Tibial nerve (tissue), 4 donors: Measurements from ENCODE around the gene LRP1. TPM values are rescaled to one million over a fixed set of nuclear protein-coding genes. Genes with fewer than 3 reads are reported as not detected.

ENCODE experiments used
- DNase-seq, 2 donors: peaks; one replicate each; pipeline ENCODE4 v3.0.0-alpha.2; 2019; ENCODE audit warnings: low spot score in 2 of 2
- H3K27ac ChIP-seq, 4 donors: fragments of 200-600 bp; sonication (generic) in 3 of 4; one replicate each; pipeline ENCODE4 v1.5.1; 2017 to 2019; ENCODE audit warnings: mild to moderate bottlenecking in 1 of 4
- H3K27me3 ChIP-seq, 2 donors: fragments of 200-600 bp; sonication (generic) in 1 of 2; one replicate each; pipeline versions ENCODE4 v1.5.1 to v1.6.0; 2017 to 2019
- H3K36me3 ChIP-seq, 3 donors: fragments of 200-600 bp; sonication (generic); one replicate each; pipeline ENCODE4 v1.5.1; 2018 to 2019
- H3K4me1 ChIP-seq, 4 donors: fragments of 200-600 bp; sonication (generic) in 3 of 4; one replicate each; pipeline ENCODE4 v1.5.1; 2017 to 2019
- H3K4me3 ChIP-seq, 4 donors: fragments of 200-600 bp; sonication (generic) in 3 of 4; one replicate each; pipeline ENCODE4 v1.5.1; 2017 to 2019; ENCODE audit warnings: mild to moderate bottlenecking in 1 of 4, moderate library complexity in 1 of 4
- H3K9me3 ChIP-seq, 4 donors: fragments of 200-600 bp; sonication (generic) in 3 of 4; one replicate each; pipeline ENCODE4 v1.5.1; 2017 to 2019
- EP300 ChIP-seq, 2 donors: sonication (generic); formaldehyde crosslinking; IDR thresholded peaks; one replicate each; pipeline ENCODE4 v1.6.1; 2017; ENCODE audit warnings: antibody characterized with exemption in 2 of 2, mild to moderate bottlenecking in 1 of 2
- POLR2A ChIP-seq, 2 donors: fragments of 450-650 bp; IDR thresholded peaks; one replicate each; pipeline ENCODE4 v1.6.1; 2017; ENCODE audit warnings: antibody characterized with exemption in 2 of 2, mild to moderate bottlenecking in 2 of 2, moderate library complexity in 2 of 2
- WGBS, 2 donors: methylation state at CpG; one replicate each; pipeline ENCODE4 v1.1.5; 2018; 5-methylcytosine and 5-hydroxymethylcytosine counted together
- total RNA-seq, 4 donors: library from RNA; depleted of rRNA; stranded (reverse); fragments of >200 nt; gene quantifications; one replicate each; pipeline ENCODE4 v1.1.0, GENCODE V29; 2016
- TF ChIP-seq, protein P1 (sequence below), 5 experiments: fragments of 200-600 bp in 3 of 5; fragments of 450-650 bp in 2 of 5; sonication (generic) in 3 of 5; IDR thresholded peaks; one replicate each; pipeline ENCODE4 v1.5.1; 2016 to 2019; ENCODE audit warnings: antibody characterized with exemption in 5 of 5, mild to moderate bottlenecking in 3 of 5, moderate library complexity in 2 of 5

Gene LRP1
- total RNA-seq, 4 donors from 2014 or later: 410 to 653 (median 527) TPM

DNA sequence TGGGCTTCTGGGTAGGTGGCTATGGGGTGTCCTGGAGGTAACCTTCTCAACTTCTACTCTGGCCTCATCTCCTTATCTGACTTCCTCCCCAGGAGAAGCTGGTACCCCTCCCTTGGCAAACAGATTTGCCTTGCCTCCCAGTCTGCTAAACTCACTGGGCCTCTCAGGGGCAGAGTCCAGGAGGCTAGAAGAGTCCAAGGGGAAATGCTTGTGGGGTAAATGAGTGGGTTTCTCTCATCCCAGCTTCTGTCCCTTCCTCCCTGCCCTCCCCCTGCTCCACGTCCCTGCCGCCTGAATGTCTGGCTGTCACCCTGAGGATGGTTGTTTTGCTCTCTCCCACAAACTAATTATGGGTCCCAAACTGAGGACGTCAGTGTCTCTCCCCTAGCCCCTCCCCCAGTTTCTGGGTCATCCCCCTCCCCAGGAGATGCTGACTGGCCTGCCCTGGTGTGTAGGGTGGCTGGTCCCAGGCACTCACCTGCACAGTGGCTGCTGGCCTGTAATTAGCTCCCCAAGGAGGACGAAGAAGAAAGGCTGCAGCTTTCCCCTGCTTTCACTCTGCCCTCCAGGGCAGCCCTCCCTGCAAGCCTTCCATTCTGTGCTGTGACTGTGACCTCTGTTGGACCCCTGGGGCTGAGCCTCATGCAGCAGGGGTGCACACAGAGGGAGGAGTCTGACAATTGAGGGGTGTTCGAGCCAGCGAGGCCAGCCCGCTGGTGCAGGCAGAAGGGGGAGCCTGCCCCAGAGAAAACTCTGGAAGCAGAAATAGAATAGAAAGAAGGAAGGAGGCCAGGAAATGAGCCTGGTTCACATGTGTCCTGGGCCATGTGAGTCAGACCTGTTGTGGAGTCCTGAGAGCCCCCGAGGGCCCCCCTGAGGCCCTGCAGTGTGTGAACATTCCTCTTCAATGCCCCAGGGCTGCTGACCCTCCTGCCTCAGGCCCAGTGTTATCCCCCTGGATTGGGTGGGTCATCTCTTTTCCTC is 19.0 kb downstream of the LRP1 start, which contains the start of gene LRP1-AS:
TSS of gene LRP1-AS (minus strand) at position 659 of the 984 bp plus-strand sequence.
- WGBS, 2 donors: 25 to 34% methylated on average over 8 of the region's 8 CpGs
- no peak within 1 kb of the TSS for H3K4me3 ChIP-seq
- TF ChIP-seq POLR2A (IDR thresholded peaks at IDR 0.05) (no peak), EP300 (IDR thresholded peaks at IDR 0.05) (peak in 1 of 2 donors; percentile 13)
- TF ChIP-seq, protein P1, sequence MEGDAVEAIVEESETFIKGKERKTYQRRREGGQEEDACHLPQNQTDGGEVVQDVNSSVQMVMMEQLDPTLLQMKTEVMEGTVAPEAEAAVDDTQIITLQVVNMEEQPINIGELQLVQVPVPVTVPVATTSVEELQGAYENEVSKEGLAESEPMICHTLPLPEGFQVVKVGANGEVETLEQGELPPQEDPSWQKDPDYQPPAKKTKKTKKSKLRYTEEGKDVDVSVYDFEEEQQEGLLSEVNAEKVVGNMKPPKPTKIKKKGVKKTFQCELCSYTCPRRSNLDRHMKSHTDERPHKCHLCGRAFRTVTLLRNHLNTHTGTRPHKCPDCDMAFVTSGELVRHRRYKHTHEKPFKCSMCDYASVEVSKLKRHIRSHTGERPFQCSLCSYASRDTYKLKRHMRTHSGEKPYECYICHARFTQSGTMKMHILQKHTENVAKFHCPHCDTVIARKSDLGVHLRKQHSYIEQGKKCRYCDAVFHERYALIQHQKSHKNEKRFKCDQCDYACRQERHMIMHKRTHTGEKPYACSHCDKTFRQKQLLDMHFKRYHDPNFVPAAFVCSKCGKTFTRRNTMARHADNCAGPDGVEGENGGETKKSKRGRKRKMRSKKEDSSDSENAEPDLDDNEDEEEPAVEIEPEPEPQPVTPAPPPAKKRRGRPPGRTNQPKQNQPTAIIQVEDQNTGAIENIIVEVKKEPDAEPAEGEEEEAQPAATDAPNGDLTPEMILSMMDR (IDR thresholded peaks at IDR 0.05): no peak
- peaks cover 0 to 98% (median 78%) of the 10 kb centered on the region in 4 donors for H3K4me1 ChIP-seq
- DNase-seq: no peak
- H3K27me3 ChIP-seq: no peaks in the 10 kb centered on the region
- H3K36me3 ChIP-seq: peaks cover 0 to 61% (median 11%) of the 10 kb centered on the region in 3 donors
- peak within 1 kb of the TSS in 3 of 4 donors; percentile 68 to 87 (median 73) for H3K27ac ChIP-seq
- H3K9me3 ChIP-seq: no peaks in the 10 kb centered on the region

DNA sequence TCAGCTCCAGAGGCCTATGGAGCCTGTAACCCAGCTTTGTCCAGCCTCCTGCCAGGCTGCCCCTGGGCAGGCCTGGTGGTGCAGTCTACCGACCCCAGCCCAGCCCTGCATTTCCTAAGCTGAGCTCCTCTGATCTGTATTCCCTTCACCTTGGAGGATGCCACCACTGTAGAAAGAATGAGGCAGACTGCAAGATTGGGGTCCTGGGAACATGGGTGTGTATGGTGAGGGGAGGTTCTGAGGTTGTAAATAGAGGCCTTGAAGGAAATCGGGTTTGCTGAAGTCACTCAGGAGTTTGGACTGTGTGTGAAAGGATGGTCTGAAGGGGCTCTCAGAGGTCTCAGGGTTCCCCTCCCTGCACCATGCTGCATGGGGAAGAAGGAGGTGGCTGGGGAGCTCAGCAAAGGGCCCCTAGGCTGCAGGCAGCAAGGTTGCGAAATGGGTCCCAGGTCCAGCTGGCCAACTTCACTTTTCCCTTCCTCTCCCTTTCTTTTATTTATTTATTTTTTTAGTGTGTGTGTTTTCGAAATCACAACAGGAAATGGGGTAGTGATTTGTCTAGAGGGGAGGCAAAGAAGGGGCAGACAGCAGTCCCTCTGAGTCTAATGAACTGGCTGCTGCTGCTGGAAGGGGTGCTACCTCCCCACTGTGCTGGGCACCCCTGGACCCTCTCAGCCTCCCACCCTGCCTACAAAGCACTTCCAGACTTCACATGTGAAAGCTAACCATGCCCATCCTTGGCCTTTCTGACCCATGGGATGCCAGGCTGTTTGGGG is 20.4 kb downstream of the LRP1 start:
- Histone ChIP-seq H3K36me3 (peaks cover 0 to 55% (median 5%) of the 10 kb centered on the region in 3 donors), H3K27me3 (no peaks in the 10 kb centered on the region), H3K9me3 (no peaks in the 10 kb centered on the region), H3K4me3 (no peak overlapping the region), H3K4me1 (peaks cover 0 to 98% (median 79%) of the 10 kb centered on the region in 4 donors), H3K27ac (peak overlapping the region; percentile 69 to 87 (median 78))
- peak in 1 of 2 donors; percentile 60 for TF ChIP-seq EP300 (IDR thresholded peaks at IDR 0.05)
- no peak for TF ChIP-seq POLR2A (IDR thresholded peaks at IDR 0.05)
- peak in 1 of 2 donors; percentile 60 for DNase-seq
- 35 to 53% methylated on average over 4 of the region's 4 CpGs for WGBS, 2 donors

DNA sequence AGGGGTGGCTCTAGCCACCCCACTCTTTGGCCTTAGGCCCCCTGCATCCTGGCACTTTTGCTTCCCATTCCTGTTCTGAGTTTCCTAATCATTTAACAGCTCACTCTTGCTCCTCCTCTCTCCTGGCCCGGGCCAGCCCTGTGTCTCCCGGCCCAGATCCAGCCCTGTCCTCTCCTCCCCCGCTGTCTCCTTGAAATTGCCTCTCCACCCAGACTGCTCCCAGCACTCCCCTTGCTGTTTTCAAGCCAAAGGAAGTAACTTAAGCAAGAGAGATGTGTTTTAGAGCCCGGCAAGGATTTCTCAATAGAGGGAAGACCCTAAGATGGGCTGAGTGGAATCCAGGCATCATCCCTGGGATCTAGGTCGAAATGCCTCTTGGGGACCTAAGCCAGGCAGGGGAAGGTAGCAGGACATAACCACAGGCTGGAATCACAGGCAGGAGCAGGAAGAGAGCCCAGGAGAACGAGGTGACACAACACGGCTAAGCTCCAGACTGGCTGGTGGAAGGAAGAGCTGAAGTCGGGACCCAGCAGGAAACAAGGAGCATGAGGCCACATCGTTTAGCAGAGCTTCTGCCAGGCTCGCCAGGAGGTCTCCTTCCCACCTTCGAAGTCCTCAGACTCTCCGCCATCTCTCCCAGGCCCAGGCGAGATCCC is 21.1 kb downstream of the LRP1 start:
- Histone ChIP-seq H3K27ac (peak overlapping the region; percentile 69 to 87 (median 78)), H3K4me1 (peaks cover 0 to 100% (median 81%) of the 10 kb centered on the region in 4 donors), H3K4me3 (no peak overlapping the region), H3K36me3 (peaks cover 0 to 54% (median 5%) of the 10 kb centered on the region in 3 donors), H3K27me3 (no peaks in the 10 kb centered on the region), H3K9me3 (no peaks in the 10 kb centered on the region)
- TF ChIP-seq, protein P1 (IDR thresholded peaks at IDR 0.05): no peak
- peak in 1 of 2 donors; percentile 41 for TF ChIP-seq EP300 (IDR thresholded peaks at IDR 0.05)
- peak; percentile 69 to 77 for DNase-seq
- WGBS, 2 donors: 43 to 49% methylated on average over 12 to 13 of the region's 13 CpGs

DNA sequence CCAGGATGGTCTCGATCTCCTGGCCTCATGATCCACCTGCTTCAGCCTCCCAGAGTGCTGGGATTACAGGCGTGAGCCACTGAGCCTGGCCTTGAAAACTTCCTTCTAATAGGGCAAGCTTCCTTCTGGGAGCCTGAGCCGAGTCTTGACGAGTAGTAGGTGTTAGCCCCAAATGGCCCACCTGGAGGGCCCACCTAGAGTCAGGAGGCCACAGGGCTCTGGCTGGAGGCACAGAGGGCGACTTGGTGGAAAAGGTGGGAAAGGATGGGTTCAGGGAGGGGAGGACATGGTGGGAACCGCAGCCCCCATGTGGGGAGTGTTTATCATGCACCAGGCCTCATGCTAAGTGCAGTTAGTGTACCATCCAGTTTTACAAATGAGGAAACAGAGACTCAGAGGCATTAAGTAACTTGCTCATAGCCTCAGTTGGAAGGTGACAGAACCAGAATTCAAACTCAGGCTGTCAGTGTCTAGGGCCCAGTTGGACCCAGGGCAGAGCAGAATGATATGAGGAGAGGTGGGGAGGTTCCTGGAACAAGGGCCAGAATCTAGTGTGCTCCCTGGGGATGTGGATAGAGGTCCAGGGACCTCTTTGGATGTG is 22.2 kb downstream of the LRP1 start:
- TF ChIP-seq POLR2A (IDR thresholded peaks at IDR 0.05): no peak
- TF ChIP-seq, protein P1 (IDR thresholded peaks at IDR 0.05): no peak
- no peak for TF ChIP-seq EP300 (IDR thresholded peaks at IDR 0.05)
- no peak for DNase-seq
- peak overlapping the region in 3 of 4 donors; percentile 73 to 87 (median 80) for H3K27ac ChIP-seq
- peaks cover 0 to 54% (median 5%) of the 10 kb centered on the region in 3 donors for H3K36me3 ChIP-seq
- WGBS, 2 donors: 73 to 85% methylated on average over 6 of the region's 6 CpGs
- peaks cover 0 to 98% (median 79%) of the 10 kb centered on the region in 4 donors for H3K4me1 ChIP-seq
- H3K27me3 ChIP-seq: no peaks in the 10 kb centered on the region
- no peak overlapping the region for H3K4me3 ChIP-seq
- H3K9me3 ChIP-seq: no peaks in the 10 kb centered on the region
